GM18909 (cell line): ENCODE data around the gene ADGRE1.

Source experiments
- ATAC-seq: cut with Tn5 transposase; IDR thresholded peaks from one replicate; pipeline ENCODE4 v1.9.1; 2021; ENCODE audit warnings: mild to moderate bottlenecking; ENCODE audit not compliant: unreplicated experiment, poor library complexity

The ADGRE1 gene

DNA sequence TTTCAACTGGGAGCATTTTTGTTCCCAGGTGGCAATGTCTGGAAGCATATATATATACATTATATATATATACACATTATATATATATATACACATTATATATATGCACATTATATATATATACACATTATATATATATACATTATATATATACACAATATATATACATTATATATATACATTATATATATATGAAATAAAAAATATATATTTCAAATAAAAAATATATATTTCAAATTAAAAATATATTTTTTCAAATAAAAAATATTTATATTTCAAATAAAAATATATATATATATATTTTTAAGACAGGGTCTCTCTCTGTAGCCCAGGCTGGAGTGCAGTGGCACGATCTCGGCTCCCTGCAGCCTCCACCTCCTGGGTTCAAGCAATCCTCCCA is 61.5 kb downstream of the ADGRE1 start:
- ATAC-seq: no peak

DNA sequence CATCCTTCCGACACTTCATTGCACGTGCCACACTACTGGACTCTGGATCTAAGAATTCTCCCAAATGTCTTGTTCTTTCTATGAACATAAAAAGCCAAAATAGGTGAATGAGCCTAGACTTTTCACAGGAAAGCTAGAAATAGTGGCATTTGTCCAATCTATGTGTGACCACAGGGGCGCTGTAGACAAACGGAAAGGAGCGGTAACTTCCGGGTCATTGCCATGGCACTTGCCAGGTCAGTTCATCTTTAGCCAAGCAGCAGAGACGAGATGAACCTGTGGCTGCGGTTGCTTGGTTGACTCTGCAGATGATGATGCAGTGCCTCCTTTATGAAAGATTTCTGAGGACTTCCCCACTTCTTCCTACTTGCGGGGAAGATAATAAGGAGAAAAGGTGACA is 65.6 kb downstream of the ADGRE1 start:
- no peak for ATAC-seq

DNA sequence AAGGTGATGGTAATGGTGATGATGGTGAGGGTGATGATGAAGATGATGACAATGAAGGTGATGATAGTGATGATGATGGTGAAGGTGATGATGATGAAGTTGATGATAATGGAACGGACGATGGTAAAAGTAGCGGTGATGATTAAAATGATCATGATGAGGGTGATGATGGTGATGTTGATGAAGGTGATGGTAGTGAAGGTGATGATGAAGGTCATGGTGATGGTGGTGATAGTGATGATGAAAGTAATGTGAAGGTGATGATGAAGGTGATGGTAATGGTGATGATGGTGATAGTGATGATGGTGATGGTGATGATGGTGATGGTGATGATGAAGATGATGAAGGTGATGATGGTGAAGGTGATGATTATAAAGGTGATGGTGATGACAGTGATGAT is 67.7 kb downstream of the ADGRE1 start:
- no peak for ATAC-seq

- ATAC-seq: no peak
Observed at GRCh38 chr19:6956573-6956972, 69.2 kb downstream of the ADGRE1 start.

DNA sequence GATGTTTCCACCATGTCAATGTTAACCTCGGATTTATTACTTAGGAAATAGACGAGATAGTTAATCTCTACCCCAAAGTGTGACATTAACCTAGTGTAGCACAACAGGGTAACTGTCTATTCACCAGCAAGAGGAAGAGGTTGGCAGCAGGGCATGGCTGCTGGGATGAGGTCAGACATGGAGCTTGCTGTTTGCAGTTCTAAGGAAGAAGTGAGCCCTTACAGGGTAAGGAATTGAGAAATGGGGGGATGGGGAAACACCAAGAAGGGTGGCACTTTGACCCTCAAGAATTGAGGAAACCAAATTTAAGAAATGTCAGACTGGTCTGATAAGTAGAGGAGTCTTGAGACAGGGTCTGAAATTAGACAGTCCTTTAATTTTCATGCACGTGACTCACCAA is 71.4 kb downstream of the ADGRE1 start:
- no peak for ATAC-seq

GRCh38 chr19:6963244-6963852 is 76.0 kb downstream of the ADGRE1 start:
- no peak for ATAC-seq

DNA sequence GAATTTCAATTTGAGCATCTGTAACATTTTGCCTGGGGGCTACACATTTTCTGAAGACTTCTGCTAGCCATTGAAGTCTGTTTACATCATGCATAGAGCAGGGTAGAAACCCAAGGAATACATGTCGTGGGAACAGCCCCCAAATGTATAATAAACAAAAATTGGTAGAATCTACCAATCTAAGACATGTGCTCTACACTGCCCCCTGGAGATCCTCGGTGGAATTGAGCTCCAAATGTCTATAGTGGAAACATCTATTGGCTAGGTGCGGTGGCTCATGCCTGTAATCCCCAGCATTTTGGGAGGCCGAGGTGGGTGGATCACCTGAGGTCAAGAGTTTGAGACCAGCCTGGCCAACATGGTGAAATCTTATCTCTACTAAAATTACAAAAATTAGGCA is 76.6 kb downstream of the ADGRE1 start:
- ATAC-seq: no peak

- ATAC-seq: no peak
Observed at GRCh38 chr19:6967967-6968366, 80.6 kb downstream of the ADGRE1 start.

- ATAC-seq: no peak
Observed at GRCh38 chr19:6969490-6969889, 82.1 kb downstream of the ADGRE1 start.

DNA sequence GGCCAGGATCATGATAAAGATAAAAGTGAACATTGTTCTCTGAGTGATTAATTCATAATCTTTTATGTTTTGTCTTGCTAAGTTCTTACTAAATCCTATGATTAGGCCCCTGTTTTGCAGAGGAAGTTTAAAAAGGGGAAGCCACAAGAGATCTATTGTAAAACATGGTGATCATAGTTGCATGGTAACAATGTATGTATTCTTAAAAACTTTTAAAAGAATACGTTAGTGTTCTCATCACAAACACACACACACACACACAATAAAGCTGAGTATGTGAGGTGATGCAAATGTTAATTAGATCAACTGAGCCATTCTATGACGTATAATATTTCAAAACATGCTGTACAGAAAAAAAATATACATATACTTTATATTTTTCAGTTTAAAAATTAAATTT is 82.6 kb downstream of the ADGRE1 start:
- no peak for ATAC-seq

DNA sequence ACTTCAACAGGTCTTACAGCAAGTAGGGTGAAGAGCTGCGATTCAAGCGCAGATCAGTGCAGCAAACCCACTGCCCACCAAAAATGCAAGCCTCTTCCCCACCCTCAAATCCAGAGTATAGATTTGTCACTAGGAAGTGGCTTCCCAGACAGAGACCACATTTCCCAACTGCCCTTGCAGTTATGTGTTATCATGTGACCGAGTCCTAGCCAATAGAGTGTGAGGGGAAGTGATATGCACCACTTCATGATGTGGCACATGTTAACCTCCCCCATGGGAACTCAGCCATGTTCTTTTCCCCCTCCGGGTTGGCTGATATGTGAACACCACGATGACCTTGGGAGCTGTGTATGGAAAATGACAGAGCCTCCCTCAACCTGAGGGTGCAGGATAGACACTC is 83.1 kb downstream of the ADGRE1 start:
- no peak for ATAC-seq

- ATAC-seq: no peak
Observed at GRCh38 chr19:6971366-6971765, 84.0 kb downstream of the ADGRE1 start.

GRCh38 chr19:6976197-6976596 is 88.8 kb downstream of the ADGRE1 start:
- ATAC-seq: no peak

DNA sequence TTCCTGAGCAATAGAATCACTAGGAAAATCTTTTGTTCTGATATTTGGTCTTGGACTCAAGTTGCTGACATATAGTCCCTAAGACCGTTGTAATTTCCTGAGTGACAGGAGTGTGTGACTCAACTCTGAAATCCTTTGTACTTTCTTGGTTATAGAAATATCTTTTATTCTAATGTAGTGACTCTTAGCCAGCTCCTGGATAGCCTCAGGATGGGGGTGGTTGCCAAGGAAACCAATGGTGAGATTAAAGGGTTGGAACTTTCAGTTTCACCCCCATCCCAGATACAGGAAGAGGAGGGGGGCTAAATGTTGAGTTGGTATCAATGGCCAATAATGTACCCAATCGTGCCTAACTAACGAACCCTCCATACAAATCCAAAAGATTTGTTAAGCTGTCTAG is 92.0 kb downstream of the ADGRE1 start:
- ATAC-seq: no peak

DNA sequence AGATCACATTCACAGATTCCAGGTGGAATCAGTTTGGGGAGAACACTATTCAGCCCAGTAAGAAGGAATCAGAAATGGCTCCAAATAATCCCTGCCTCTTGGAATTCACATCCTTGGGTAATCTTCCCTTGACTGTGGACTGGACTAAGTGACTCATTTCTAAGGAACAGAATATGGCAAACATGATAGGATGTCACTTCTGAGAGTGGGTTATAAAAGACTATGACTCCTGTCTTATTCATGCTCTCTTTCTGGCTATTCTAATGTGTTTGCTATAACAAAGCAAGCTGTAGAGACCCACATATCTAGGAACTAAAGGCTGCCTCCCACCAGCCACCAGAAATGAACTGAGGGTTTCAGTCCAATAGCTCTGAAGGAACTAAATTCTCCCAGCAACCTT is 96.1 kb downstream of the ADGRE1 start:
- no peak for ATAC-seq

GRCh38 chr19:6987850-6988249 is 100.5 kb downstream of the ADGRE1 start:
- no peak for ATAC-seq

DNA sequence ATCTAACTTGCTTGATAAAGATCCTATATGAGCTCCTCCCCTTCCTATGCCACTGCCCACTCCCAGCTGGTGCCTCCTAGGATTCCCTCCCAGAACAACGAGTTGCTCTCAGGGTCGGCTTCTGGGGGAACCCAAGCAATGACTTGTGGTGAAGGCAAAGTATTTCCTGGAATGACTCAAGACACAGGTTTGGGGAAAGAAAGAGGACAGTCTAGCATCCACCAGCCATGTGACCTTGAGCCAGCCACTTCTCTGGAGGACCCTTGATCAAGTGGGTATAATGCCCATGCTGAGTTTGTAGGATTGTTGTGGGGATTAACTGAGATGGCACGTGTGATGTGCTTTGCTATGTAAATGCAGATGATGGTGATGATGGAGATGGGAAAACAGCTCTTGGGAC is 100.9 kb downstream of the ADGRE1 start:
- no peak for ATAC-seq
